ENCODE results near the gene TMPRSS11E. TPM values are rescaled to one million over a fixed set of nuclear protein-coding genes. Genes with fewer than 3 reads are reported as not detected.

Gene TMPRSS11E
- total and polyA plus RNA-seq, 2 experiments from 2014 or later: not detected

GRCh38 chr4:68432320-68432719, 14.9 kb upstream of the TMPRSS11E start:
- Histone ChIP-seq H3K27me3 (replicated peaks; ENCODE audit: insufficient read depth) (peaks cover 8% of the 10 kb centered on the region; the same call in 1 of the 2 replicates), H3K4me2 (ENCODE audit: unreplicated experiment) (no peak overlapping the region), H3K27ac (no peak overlapping the region), H3K9me3 (ENCODE audit: low read depth) (no peaks in the 10 kb centered on the region), H3K36me3 (ENCODE audit: low read depth) (no peaks in the 10 kb centered on the region), H3K79me2 (ENCODE audit: insufficient read depth) (no peaks in the 10 kb centered on the region), H3K9me2 (ENCODE audit: insufficient read depth) (peaks cover 3% of the 10 kb centered on the region; the same call in 1 of the 2 replicates), H4K20me1 (ENCODE audit: insufficient read depth) (no peaks in the 10 kb centered on the region), H3K4me1 (ENCODE audit: insufficient read depth) (no peaks in the 10 kb centered on the region), H3F3A (ENCODE audit: insufficient read depth) (no peaks in the 10 kb centered on the region), H3K4me3 (no peak overlapping the region), H2AFZ (no peak overlapping the region), H3K9ac (no peak overlapping the region)
- in situ Hi-C loops (cut with MboI): no loop called here
- TF ChIP-seq EZH2 (IDR thresholded peaks at IDR 0.05; ENCODE audit: insufficient read depth, poor library complexity, severe bottlenecking): no peak
- TF ChIP-seq EZH2phosphoT487 (IDR thresholded peaks at IDR 0.05; ENCODE audit: insufficient read depth, low read depth): no peak
- no peak for DNase-seq

- H3K4me2 ChIP-seq (ENCODE audit: unreplicated experiment): no peak overlapping the region
- no peak overlapping the region for H3K9ac ChIP-seq
- no peak for TF ChIP-seq EZH2 (IDR thresholded peaks at IDR 0.05; ENCODE audit: insufficient read depth, poor library complexity, severe bottlenecking)
- no peak for TF ChIP-seq EZH2phosphoT487 (IDR thresholded peaks at IDR 0.05; ENCODE audit: insufficient read depth, low read depth)
- no peaks in the 10 kb centered on the region for H4K20me1 ChIP-seq (ENCODE audit: insufficient read depth)
- no peaks in the 10 kb centered on the region for H3K79me2 ChIP-seq (ENCODE audit: insufficient read depth)
- H3K36me3 ChIP-seq (ENCODE audit: low read depth): no peaks in the 10 kb centered on the region
- H2AFZ ChIP-seq: no peak overlapping the region
- no peaks in the 10 kb centered on the region for H3K4me1 ChIP-seq (ENCODE audit: insufficient read depth)
- H3K27ac ChIP-seq: no peak overlapping the region
- no peaks in the 10 kb centered on the region for H3K9me3 ChIP-seq (ENCODE audit: low read depth)
- DNase-seq: no peak
- no peaks in the 10 kb centered on the region; the same call in 1 of the 2 replicates for H3K27me3 ChIP-seq (replicated peaks; ENCODE audit: insufficient read depth)
- no peaks in the 10 kb centered on the region for H3K9me2 ChIP-seq (ENCODE audit: insufficient read depth)
- in situ Hi-C loops (cut with MboI): no loop called here
- no peak overlapping the region for H3K4me3 ChIP-seq
- WGBS, 2 experiments (ENCODE audit: low coverage in 1 of 2, low lambda C conversion rate in 2 of 2, missing lambda C conversion rate in 2 of 2): 28 to 30% methylated on average over 5 of the region's 5 CpGs
- H3F3A ChIP-seq (ENCODE audit: insufficient read depth): no peaks in the 10 kb centered on the region
These were observed 13.7 kb upstream of the TMPRSS11E start for GRCh38 chr4:68433582-68433981.

GRCh38 chr4:68434277-68434676, 13.0 kb upstream of the TMPRSS11E start:
- no peak for DNase-seq
- TF ChIP-seq EZH2 (IDR thresholded peaks at IDR 0.05; ENCODE audit: insufficient read depth, poor library complexity, severe bottlenecking): no peak
- TF ChIP-seq EZH2phosphoT487 (IDR thresholded peaks at IDR 0.05; ENCODE audit: insufficient read depth, low read depth): no peak
- no peaks in the 10 kb centered on the region; the same call in 1 of the 2 replicates for H3K27me3 ChIP-seq (replicated peaks; ENCODE audit: insufficient read depth)
- no peak overlapping the region for H3K4me3 ChIP-seq
- H3K27ac ChIP-seq: no peak overlapping the region
- H4K20me1 ChIP-seq (ENCODE audit: insufficient read depth): no peaks in the 10 kb centered on the region
- in situ Hi-C loops (cut with MboI): no loop called here
- H3K9me3 ChIP-seq (ENCODE audit: low read depth): no peaks in the 10 kb centered on the region
- H3K4me2 ChIP-seq (ENCODE audit: unreplicated experiment): no peak overlapping the region
- 4 to 23% methylated on average over 1 of the region's 1 CpG for WGBS, 2 experiments (ENCODE audit: low coverage in 1 of 2, low lambda C conversion rate in 2 of 2, missing lambda C conversion rate in 2 of 2)
- H3K4me1 ChIP-seq (ENCODE audit: insufficient read depth): no peaks in the 10 kb centered on the region
- H3K9ac ChIP-seq: no peak overlapping the region
- H3F3A ChIP-seq (ENCODE audit: insufficient read depth): no peaks in the 10 kb centered on the region
- no peaks in the 10 kb centered on the region for H3K36me3 ChIP-seq (ENCODE audit: low read depth)
- H3K79me2 ChIP-seq (ENCODE audit: insufficient read depth): no peaks in the 10 kb centered on the region
- no peak overlapping the region for H2AFZ ChIP-seq
- no peaks in the 10 kb centered on the region for H3K9me2 ChIP-seq (ENCODE audit: insufficient read depth)

GRCh38 chr4:68434836-68435235, 12.4 kb upstream of the TMPRSS11E start:
- Histone ChIP-seq H3K4me1 (ENCODE audit: insufficient read depth) (no peaks in the 10 kb centered on the region), H2AFZ (no peak overlapping the region), H3K9ac (no peak overlapping the region), H3K27me3 (replicated peaks; ENCODE audit: insufficient read depth) (no peaks in the 10 kb centered on the region; the same call in 1 of the 2 replicates), H3K36me3 (ENCODE audit: low read depth) (no peaks in the 10 kb centered on the region), H3K79me2 (ENCODE audit: insufficient read depth) (no peaks in the 10 kb centered on the region), H3K4me2 (ENCODE audit: unreplicated experiment) (no peak overlapping the region), H3K9me3 (ENCODE audit: low read depth) (no peaks in the 10 kb centered on the region), H3K4me3 (no peak overlapping the region), H3K9me2 (ENCODE audit: insufficient read depth) (no peaks in the 10 kb centered on the region), H4K20me1 (ENCODE audit: insufficient read depth) (no peaks in the 10 kb centered on the region), H3F3A (ENCODE audit: insufficient read depth) (no peaks in the 10 kb centered on the region), H3K27ac (no peak overlapping the region)
- 30 to 32% methylated on average over 1 of the region's 1 CpG for WGBS, 2 experiments (ENCODE audit: low coverage in 1 of 2, low lambda C conversion rate in 2 of 2, missing lambda C conversion rate in 2 of 2)
- in situ Hi-C loops (cut with MboI): no loop called here
- TF ChIP-seq EZH2 (IDR thresholded peaks at IDR 0.05; ENCODE audit: insufficient read depth, poor library complexity, severe bottlenecking): no peak
- TF ChIP-seq EZH2phosphoT487 (IDR thresholded peaks at IDR 0.05; ENCODE audit: insufficient read depth, low read depth): no peak
- DNase-seq: no peak

GRCh38 chr4:68445111-68445510, 2.2 kb upstream of the TMPRSS11E start:
- Histone ChIP-seq H3K79me2 (ENCODE audit: insufficient read depth) (no peaks in the 10 kb centered on the region), H3K27ac (no peak overlapping the region), H3K9me3 (ENCODE audit: low read depth) (no peaks in the 10 kb centered on the region), H3K36me3 (ENCODE audit: low read depth) (no peaks in the 10 kb centered on the region), H4K20me1 (ENCODE audit: insufficient read depth) (no peaks in the 10 kb centered on the region), H3K9me2 (ENCODE audit: insufficient read depth) (no peaks in the 10 kb centered on the region), H3K4me3 (no peak overlapping the region), H2AFZ (no peak overlapping the region), H3K4me2 (ENCODE audit: unreplicated experiment) (no peak overlapping the region), H3K27me3 (replicated peaks; ENCODE audit: insufficient read depth) (peaks cover 16% of the 10 kb centered on the region; the same call in 1 of the 2 replicates), H3K4me1 (ENCODE audit: insufficient read depth) (no peaks in the 10 kb centered on the region), H3K9ac (no peak overlapping the region), H3F3A (ENCODE audit: insufficient read depth) (no peaks in the 10 kb centered on the region)
- DNase-seq: no peak
- in situ Hi-C loops (cut with MboI): no loop called here
- TF ChIP-seq EZH2phosphoT487 (IDR thresholded peaks at IDR 0.05; ENCODE audit: insufficient read depth, low read depth) (no peak), EZH2 (IDR thresholded peaks at IDR 0.05; ENCODE audit: insufficient read depth, poor library complexity, severe bottlenecking) (no peak)

All from GM23248 (cell line).